Caco-2 (cell line): Measurements from ENCODE around the gene LSP1. TPM values are rescaled to one million over a fixed set of nuclear protein-coding genes. Genes with fewer than 3 reads are reported as not detected.
"Not testable (repeated sequence)": the region's sequence is repeated elsewhere in the genome, so short reads cannot be mapped to it uniquely, and the experiment has no call there.

Experiments
- BruUV-seq: library from RNA; stranded (reverse); fragments of 400-500 nt; replicated peaks from 2 replicates; lab custom pipeline; 2021; lab: Mats Ljungman, UMichigan
- CTCF ChIA-PET: fragments of 300-600 bp; sonication (Branson Sonifier 250); formaldehyde crosslinking; loops from one replicate; lab custom pipeline; 2022; ENCODE audit warnings: antibody characterized with exemption; lab: Charles Lee
- POLR2A ChIA-PET: fragments of 300-600 bp; sonication (Branson Sonifier 250); formaldehyde crosslinking; loops from one replicate; lab custom pipeline; 2022; ENCODE audit warnings: antibody characterized with exemption; lab: Charles Lee
- DNase-seq, 2 experiments: peaks; one replicate each; pipeline versions ENCODE4 v3.0.0 to v3.0.0-alpha.2; 2020 to 2022
- H3K27me3 ChIP-seq: replicated peaks from 2 replicates; pipeline ENCODE4 v1.6.0; 2011; ENCODE audit warnings: low read length; ENCODE audit not compliant: control insufficient read depth, insufficient read depth
- H3K36me3 ChIP-seq: 2 replicates; pipeline ENCODE4 v1.5.1; 2011; ENCODE audit warnings: low read length; ENCODE audit not compliant: control insufficient read depth, insufficient read depth
- H3K4me1 ChIP-seq: fragments of 250-450 bp; sonication (Bioruptor Pico); 2 replicates; pipeline ENCODE4 v1.5.1; 2020; ENCODE audit warnings: mild to moderate bottlenecking
- H3K4me3 ChIP-seq: 2 replicates; pipeline ENCODE4 v1.5.1; 2011; ENCODE audit warnings: low read depth, mild to moderate bottlenecking, control low read depth, low read length
- H3K9me3 ChIP-seq: fragments of 250-450 bp; sonication (Bioruptor Pico); 2 replicates; pipeline ENCODE4 v1.5.1; 2020; ENCODE audit warnings: mild to moderate bottlenecking, moderate library complexity
- H3K27ac Mint-ChIP-seq: one replicate; pipeline ENCODE4 v1.8.0; 2022; ENCODE audit warnings: mixed read lengths; ENCODE audit not compliant: unreplicated experiment
- H3K27me3 Mint-ChIP-seq: one replicate; pipeline ENCODE4 v1.8.0; 2022; ENCODE audit warnings: mixed read lengths; ENCODE audit not compliant: insufficient read depth, unreplicated experiment
- H3K36me3 Mint-ChIP-seq: one replicate; pipeline ENCODE4 v1.8.0; 2022; ENCODE audit warnings: mild to moderate bottlenecking, mixed read lengths; ENCODE audit not compliant: insufficient read depth, unreplicated experiment
- H3K4me1 Mint-ChIP-seq: one replicate; pipeline ENCODE4 v1.8.0; 2022; ENCODE audit warnings: low read depth, mixed read lengths; ENCODE audit not compliant: unreplicated experiment
- H3K4me3 Mint-ChIP-seq: one replicate; pipeline ENCODE4 v1.8.0; 2022; ENCODE audit warnings: mild to moderate bottlenecking, moderate library complexity, mixed read lengths; ENCODE audit not compliant: unreplicated experiment
- H3K9me3 Mint-ChIP-seq: one replicate; pipeline ENCODE4 v1.8.0; 2022; ENCODE audit warnings: mixed read lengths; ENCODE audit not compliant: unreplicated experiment
- intact Hi-C: fragments of 100-400 bp; cut with micrococcal nuclease; formaldehyde crosslinking; loops from one replicate; pipeline ENCODE4 v1.10.0; 2022; ENCODE audit not compliant: unreplicated experiment
- microRNA-seq: library from miRNA; unstranded; fragments of <30 nt; microRNA quantifications from one replicate; pipeline ENCODE4 v1.2.0, GENCODE V29; 2022
- total RNA-seq: library from RNA; stranded (reverse); gene quantifications from 2 replicates; pipeline ENCODE4 v1.2.3, GENCODE V29; 2022
- TF ChIP-seq, protein P1 (sequence below), 2 experiments: fragments of 200-600 bp in 1 of 2; IDR thresholded peaks; 1 replicate in 1 of 2; 2 replicates in 1 of 2; pipeline versions ENCODE4 v1.5.1 to v1.8.0; 2011 to 2022; ENCODE audit warnings: antibody characterized with exemption in 1 of 2, control low read depth in 1 of 2, inconsistent platforms in 1 of 2, low read depth in 1 of 2, low read length in 1 of 2, mild to moderate bottlenecking in 1 of 2, moderate library complexity in 1 of 2; ENCODE audit not compliant: insufficient read depth in 1 of 2, severe bottlenecking in 1 of 2, unreplicated experiment in 1 of 2

LSP1 gene
- total RNA-seq, 1 experiment from 2014 or later, result not detected

DNA sequence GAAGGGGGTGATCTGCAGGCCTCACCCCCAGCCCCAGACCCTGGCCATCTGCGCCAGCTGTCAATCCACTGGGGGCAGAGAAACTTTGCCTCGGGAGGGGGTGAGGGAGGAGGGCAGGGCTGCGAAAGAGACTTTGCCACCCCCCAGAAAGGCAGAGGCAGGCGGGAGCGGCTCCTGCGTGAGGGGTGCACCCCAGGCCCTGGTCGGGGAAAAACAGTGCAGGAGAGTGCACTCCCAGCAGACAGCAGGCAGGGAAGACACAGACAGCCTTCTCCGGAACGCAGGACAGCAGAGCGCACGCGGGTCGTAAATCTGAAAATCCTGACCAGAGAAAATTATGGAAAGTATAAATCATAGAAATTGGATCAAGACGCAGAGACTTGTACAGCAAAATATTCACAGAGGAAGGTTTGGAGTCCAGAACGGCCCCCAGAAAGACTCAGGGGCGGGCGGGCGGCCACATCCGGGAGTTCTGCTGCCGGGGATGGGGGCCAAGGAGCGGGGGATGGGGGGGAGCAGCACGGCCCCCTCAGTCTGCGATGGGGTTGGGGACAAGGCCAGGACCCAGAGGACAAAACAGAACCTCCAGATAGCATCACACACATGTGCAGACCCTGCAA, 86.2 kb downstream of the LSP1 start:
- BruUV-seq, result no TSS peak
- Histone ChIP-seq H3K27me3 (no peaks in the 10 kb centered on the region), H3K36me3 (no peaks in the 10 kb centered on the region), H3K4me3 (no peak overlapping the region), H3K4me1 (no peaks in the 10 kb centered on the region), H3K9me3 (no peaks in the 10 kb centered on the region)
- intact Hi-C loops, result loop anchor here (1.0 kb wide), 1 partner anchor 24 kb away; no protein-coding TSS in a partner anchor
- TF ChIP-seq, protein P1, sequence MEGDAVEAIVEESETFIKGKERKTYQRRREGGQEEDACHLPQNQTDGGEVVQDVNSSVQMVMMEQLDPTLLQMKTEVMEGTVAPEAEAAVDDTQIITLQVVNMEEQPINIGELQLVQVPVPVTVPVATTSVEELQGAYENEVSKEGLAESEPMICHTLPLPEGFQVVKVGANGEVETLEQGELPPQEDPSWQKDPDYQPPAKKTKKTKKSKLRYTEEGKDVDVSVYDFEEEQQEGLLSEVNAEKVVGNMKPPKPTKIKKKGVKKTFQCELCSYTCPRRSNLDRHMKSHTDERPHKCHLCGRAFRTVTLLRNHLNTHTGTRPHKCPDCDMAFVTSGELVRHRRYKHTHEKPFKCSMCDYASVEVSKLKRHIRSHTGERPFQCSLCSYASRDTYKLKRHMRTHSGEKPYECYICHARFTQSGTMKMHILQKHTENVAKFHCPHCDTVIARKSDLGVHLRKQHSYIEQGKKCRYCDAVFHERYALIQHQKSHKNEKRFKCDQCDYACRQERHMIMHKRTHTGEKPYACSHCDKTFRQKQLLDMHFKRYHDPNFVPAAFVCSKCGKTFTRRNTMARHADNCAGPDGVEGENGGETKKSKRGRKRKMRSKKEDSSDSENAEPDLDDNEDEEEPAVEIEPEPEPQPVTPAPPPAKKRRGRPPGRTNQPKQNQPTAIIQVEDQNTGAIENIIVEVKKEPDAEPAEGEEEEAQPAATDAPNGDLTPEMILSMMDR (IDR thresholded peaks at IDR 0.05; ENCODE audit: insufficient read depth in 1 of 2, low read depth in 1 of 2, low read length in 1 of 2, severe bottlenecking in 1 of 2, unreplicated experiment in 1 of 2), result no peak
- ChIA-PET POLR2A (no interaction called here), CTCF (interaction anchor here (1.6 kb wide), 1 partner anchor 286 kb away, joined by 5 read pairs; no protein-coding TSS in a partner anchor)
- Mint-ChIP-seq H3K27ac (no peak overlapping the region), H3K27me3 (no peaks in the 10 kb centered on the region), H3K4me1 (no peaks in the 10 kb centered on the region), H3K4me3 (no peak overlapping the region), H3K36me3 (peaks cover 4% of the 10 kb centered on the region), H3K9me3 (no peaks in the 10 kb centered on the region)
- peak; percentile 1 to 34 for DNase-seq

DNA sequence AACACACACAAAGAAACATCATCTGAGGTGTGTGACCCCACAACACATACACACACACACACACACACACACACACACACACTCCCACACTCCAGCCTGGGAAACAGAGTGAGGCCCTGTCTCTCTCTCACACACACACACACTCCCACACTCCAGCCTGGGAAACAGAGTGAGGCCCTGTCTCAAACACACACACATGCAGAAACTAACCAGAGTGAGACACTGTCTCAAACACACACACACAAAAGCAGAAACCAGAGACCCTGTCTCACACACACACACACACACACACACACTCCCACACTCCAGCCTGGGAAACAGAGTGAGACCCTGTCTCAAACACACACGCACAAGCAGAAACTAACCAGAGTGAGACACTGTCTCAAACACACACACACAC, 86.9 kb downstream of the LSP1 start:
- POLR2A ChIA-PET, H3K27me3 ChIP-seq, H3K27ac Mint-ChIP-seq, H3K4me3 ChIP-seq, CTCF ChIA-PET, H3K36me3 ChIP-seq, H3K4me3 Mint-ChIP-seq, BruUV-seq, H3K4me1 ChIP-seq, H3K9me3 Mint-ChIP-seq, H3K27me3 Mint-ChIP-seq, H3K36me3 Mint-ChIP-seq, H3K4me1 Mint-ChIP-seq, H3K9me3 ChIP-seq: not testable (repeated sequence)
- intact Hi-C loops, result loop anchor here (1.0 kb wide), 1 partner anchor 24 kb away; no protein-coding TSS in a partner anchor
- peak in 1 of 2 experiments; percentile 19 for DNase-seq

Small RNA genes within 50 kb of the gene (microRNA-seq; reads per million reads assigned to microRNA genes)
- gene MIR4298 (not detected), gene MIR7847 (not detected)

Other genes starting within 250 kb of the LSP1 start
- not detected in 2 replicates for gene KRTAP5-3, start 244.6 kb upstream of the LSP1 start, total RNA-seq
- not detected in 2 replicates for gene KRTAP5-4, start 230.9 kb upstream of the LSP1 start, total RNA-seq
- not detected in 2 replicates for gene KRTAP5-5, start 223.3 kb upstream of the LSP1 start, total RNA-seq
- not detected in 2 replicates for gene KRTAP5-6, start 155.9 kb upstream of the LSP1 start, total RNA-seq
- gene IFITM10, start 102.5 kb upstream of the LSP1 start, total RNA-seq, result 1.3 and 2.7 TPM in 2 replicates
- gene CTSD, start 89.2 kb upstream of the LSP1 start, total RNA-seq, result 328 and 335 TPM in 2 replicates
- 11.3 and 14.9 TPM in 2 replicates for gene SYT8, start 18.1 kb upstream of the LSP1 start, total RNA-seq
- gene TNNI2, start 14.1 kb upstream of the LSP1 start, total RNA-seq, result 5.7 and 8.6 TPM in 2 replicates
- gene PRR33, start 38.8 kb downstream of the LSP1 start, total RNA-seq, result not detected in 2 replicates
- gene TNNT3, start 66.6 kb downstream of the LSP1 start, total RNA-seq, result 0.88 and 2.8 TPM in 2 replicates
- gene MRPL23, start 94.2 kb downstream of the LSP1 start, total RNA-seq, result 7.8 and 15.0 TPM in 2 replicates
- 1.5 TPM in 2 replicates for gene H19, start 144.8 kb downstream of the LSP1 start, total RNA-seq